Inflammatory macrophage treated with lipopolysaccharide for 1 hour (primary cell): Measurements from ENCODE around the gene VAMP5.
"Not testable (repeated sequence)": the region's sequence is repeated elsewhere in the genome, so short reads cannot be mapped to it uniquely, and the experiment has no call there.

ENCODE experiments used
- DNase-seq, 2 donors: peaks; one replicate each; pipeline ENCODE4 v3.0.0-alpha.2; 2020 to 2022

Gene VAMP5

GRCh38 chr2:85584354-85584856 lies at the start of gene VAMP5:
VAMP5 (plus strand) TSS chr2:85584431; CDS start chr2:85584491, 60 bp downstream.
- DNase-seq: no peak

DNA sequence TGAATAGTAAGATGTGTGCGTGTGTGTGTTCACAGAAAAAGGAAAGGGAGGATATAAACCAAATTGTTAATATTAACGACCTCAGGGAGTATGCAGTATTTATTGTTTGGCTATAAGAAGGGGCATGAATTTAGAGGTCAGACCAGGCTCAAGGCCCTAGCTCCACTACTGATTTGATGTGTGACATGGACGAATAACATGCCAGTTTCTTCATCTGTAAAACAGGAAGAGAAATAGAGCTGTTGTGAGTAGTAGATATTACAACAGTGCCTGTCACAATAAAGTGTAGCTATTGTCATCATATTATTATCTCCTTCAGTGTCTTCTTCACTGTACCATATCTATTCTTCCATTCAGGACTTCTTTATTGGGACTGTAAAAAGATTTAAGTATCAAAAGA lies 49.4 kb upstream of the VAMP5 start:
- peak; percentile 50 to 69 for DNase-seq

DNA sequence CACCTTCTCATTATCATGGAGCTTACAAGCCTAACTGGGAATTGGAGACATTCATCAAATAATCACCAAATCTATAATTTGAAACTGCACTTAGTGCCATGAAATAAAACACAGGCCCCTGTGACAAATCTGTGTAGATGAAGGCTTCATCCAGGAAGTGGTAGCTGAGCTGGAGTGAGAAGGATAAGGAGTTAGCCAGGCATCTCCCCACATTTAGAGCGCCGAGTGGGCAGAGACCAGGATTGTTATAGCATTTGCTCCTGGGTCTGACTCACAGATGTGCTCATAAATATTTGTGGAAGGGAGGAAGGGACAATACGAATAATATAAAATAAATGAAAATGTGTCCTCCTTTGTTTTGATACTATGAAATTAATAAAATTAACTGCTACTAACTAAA lies 47.8 kb upstream of the VAMP5 start:
- DNase-seq: peak in 1 of 2 donors; percentile 12

DNA sequence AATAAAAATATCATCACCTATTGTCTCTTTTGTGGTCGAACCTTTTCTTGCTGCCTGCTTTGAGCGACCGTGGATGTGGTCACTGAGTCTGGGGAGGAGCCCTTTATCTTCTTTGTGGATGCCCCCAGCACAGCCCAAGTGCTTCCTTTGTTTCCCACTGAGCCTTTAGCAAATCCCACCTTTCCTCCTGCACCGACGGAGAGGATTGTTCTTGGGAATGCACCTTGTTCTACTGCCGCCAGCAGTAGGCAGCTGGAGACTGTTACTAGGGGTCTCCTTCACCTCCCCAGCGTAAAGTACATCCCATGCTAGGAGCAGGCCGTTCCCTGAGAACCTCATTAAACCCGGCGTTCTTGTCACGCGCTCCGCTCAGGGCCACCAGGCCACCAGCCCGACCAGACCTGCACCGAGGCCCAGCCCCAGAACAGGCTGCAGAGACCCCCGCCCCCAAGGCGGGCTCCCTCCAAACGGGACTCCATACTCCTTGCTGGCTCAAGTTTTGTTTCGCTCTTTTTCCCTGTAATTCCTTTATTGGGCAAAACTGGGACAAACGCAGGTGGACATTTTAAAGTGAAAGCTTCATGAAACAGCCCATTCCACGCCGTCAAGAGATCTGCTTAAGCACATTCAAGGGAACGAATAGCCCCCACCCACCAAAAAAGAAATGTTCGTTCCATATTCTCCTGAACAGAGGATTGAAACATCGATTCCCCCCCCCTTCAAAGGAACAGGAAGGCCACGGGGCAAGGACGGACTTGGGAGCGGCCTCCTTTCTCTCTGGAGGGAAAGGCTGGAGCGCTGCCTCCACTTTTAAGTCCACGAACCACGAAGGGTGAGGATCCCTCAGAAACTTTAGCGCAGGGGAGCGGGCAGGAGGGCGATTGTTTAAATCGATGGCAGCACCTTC lies 46.4 kb upstream of the VAMP5 start:
- peak; percentile 16 to 29 for DNase-seq

GRCh38 chr2:85538507-85539360 lies 45.5 kb upstream of the VAMP5 start, which contains the start of gene MAT2A:
MAT2A (plus strand) TSS chr2:85539168; CDS start chr2:85539288, 120 bp downstream.
- peak; percentile 79 to 92 for DNase-seq

DNA sequence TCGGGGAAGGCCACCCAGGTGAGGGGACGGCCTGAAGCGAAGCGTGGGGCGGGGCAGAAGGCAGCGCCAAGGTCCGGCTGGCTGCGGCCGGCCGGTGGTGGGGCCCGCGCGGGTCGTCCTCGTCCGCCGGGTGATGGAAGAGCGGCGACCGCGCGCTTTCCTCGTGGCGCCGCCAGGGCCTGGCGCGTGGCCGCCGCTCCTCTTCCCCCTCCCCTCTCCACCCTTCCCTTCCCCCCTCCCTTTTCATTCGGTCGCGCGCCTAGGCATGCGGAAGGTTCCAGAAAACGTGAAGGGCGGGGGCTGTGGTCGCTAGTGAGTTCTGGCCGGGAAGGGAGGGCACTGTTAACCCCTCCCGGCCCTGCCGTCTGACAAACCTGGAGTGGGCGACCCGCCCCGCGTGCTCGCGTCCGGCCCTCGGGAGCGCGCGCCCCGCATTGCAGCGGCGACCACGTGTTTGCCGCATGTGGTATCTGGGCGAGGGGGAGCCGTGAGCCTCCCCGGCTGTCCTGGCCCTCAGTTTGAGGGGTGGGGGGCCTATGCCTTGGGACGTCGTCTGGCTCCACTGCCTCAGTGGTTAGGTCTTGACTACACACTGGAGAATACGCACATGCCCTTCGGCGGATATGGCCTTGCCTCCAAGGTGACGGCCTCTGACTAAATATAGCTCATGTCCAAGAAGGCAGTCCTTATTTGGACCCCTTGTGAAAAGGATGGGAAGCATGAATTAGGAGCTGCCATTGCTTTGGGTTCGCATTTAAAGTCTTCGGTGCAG lies 44.7 kb upstream of the VAMP5 start:
- peak; percentile 47 to 57 for DNase-seq

- DNase-seq: peak in 1 of 2 donors; percentile 20
These were observed 44.0 kb upstream of the VAMP5 start for GRCh38 chr2:85540133-85540648.

GRCh38 chr2:85541262-85541661 lies 43.0 kb upstream of the VAMP5 start:
- DNase-seq: no peak

- DNase-seq: no peak
These were observed 42.3 kb upstream of the VAMP5 start for GRCh38 chr2:85541753-85542457.

- no peak for DNase-seq
These were observed 41.5 kb upstream of the VAMP5 start for GRCh38 chr2:85542777-85543176.

GRCh38 chr2:85544254-85544691 lies 40.0 kb upstream of the VAMP5 start:
- not testable (repeated sequence) for DNase-seq

DNA sequence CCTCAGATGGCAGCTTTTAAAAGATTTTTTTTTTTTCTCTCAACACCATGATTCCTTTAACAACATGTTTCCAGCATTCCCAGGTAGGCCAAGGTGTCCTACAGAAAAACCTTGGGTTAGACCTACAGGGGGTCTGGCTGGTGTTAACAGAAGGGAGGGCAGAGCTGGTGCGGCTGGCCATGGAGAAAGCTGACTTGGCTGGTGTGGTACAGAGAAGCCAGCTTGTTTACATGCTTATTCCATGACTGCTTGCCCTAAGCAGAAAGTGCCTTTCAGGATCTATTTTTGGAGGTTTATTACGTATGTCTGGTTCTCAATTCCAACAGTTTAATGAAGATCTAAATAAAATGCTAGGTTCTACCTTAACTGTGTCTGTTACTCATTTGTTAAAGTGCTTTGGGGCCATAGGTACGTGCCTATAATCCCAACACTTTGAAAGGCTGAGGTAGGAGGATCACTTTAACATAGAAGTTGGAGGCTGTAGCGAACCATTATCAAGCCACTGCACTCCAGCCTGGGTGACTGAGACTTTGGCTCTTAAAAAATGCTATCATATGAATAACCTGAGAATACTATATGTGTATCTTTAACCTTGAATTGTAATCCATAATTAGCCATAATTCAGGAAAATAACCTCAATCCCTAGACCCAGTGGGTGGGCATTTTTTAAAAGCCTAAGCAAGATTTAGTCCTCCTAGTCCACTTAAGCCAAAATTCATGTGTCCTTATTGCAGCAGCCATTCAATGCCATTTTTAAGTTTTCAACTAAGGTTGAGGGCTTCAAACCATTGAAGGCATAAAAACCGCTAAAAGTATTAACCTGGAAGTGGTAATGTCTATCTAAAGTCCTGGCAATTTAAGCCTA lies 39.1 kb upstream of the VAMP5 start:
- not testable (repeated sequence) for DNase-seq

GRCh38 chr2:85545780-85546240 lies 38.4 kb upstream of the VAMP5 start:
- DNase-seq: no peak

DNA sequence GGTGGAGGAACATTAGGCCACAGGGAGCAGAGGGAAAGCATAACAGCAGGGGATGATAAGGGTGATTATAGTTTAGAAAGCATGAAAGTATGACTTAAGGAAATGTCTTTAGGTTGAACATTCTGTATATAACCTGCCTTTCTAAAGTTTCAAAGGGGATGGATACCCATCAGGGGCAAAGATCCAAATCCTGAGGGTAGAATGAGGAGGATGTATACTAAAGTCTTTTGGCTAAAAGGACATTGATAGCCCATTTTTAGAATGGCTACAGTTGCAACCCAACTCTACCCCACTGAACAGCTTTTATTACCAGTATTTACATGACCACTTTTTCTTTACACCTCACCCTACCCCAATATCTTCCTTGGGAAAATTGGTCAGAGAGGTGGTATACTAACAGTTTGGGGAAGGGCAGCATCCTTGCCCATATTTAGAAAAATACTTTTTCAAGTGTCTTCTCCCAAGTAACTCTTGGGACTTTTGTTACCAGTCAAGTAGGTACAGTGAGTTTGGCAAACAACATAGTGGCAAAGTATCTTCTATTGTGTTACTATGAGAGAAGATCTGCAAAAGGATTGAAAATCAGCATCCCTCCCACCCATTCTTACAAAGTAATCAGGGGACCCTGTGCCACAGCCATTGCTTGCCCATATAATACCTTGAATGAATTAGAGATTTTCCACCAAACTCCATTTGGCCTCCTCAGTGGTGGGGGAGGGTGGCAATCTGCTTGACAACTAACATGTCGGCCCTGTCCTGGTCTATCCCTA lies 37.0 kb upstream of the VAMP5 start:
- DNase-seq: no peak

DNA sequence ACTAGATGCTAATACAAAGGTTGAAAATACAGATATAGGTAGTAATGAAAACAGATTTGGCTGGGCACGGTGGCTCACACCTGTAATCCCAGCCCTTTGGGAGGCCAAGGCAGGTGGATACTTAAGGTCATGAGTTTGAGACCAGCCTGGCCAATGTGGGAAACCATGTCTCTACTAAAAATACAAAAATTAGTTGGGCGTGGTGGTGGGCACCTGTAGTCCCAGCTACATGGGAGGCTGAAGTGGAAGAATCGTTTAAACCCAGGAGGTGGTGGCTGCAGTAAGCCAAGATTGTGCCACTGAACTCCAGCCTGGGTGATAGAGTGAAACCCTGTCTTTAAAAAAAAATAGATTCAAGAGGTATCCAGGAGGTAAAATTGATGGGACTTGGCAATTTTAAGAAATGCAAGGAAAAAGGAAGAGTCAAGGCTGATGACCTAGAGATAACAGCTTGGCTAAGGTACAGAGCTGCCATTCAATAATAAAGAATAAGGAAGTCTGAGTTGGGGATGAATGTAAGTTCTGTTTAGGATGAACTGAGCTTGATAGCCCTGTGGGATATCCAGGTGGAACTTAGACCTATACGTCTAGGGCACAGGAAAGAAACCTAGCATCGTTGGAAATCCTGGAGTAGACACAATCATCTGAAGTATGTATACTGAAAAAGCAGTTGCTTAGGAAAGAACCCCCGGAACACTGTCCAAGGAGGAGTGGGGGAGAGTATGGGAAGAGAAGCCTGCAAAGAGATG lies 36.2 kb upstream of the VAMP5 start:
- DNase-seq: no peak

DNA sequence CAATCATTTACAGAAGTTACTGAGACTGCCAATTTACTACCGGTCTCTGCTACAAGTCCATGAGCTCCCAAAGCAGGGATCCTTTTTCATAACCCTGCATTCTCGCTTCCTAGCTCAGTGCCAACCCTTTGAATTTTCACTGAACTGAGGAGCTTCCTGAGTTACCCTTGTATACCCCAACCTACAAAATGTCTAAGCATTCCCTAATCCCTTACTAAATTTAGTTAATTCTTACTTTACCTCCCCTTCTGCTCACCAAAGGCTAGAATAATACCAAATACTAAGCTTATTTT lies 35.7 kb upstream of the VAMP5 start:
- no peak for DNase-seq

DNA sequence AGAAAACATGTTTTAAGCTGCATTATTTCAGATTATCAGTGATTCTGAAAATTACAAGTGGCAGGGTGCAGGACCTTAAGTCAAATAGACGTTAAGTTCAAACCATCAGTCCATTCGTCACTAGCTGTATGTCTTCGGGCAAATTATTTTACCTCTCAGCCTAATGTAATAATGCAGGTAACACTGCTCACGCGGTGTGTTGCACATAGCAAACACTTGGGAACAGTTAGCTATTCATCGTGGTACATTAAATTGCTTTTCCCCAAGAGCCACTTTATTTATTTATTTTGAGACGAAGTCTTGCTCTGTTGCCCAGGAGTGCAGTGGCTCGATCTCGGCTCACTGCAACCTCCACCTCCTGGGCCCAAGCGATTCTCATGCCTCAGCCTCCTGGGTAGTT lies 35.1 kb upstream of the VAMP5 start:
- DNase-seq: no peak

DNA sequence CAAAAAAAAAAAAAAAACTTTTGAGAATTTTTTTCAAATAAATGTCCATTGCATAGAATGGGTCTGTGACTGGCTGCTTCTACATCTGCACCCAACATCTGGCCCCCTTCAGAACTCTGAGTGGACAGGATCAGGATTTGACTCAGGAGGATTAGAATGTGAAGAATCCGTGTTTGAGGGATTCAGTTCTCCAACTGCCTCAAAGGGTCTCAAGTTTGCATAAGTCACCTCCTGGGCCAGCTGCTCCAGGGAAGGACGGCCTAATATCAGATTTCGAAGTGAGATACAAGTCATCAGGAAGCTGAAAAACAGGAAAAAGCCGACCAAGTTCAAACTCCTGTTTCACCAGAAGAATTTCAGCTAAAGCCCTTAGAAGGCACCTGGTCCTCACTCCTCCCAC lies 34.4 kb upstream of the VAMP5 start:
- DNase-seq: no peak

GRCh38 chr2:85550486-85550885 lies 33.7 kb upstream of the VAMP5 start:
- peak in 1 of 2 donors; percentile 40 for DNase-seq
